ENCODE measurements around the gene HILPDA.
A peak's percentile ranks its signal among the peaks of the same experiment; 100 is the strongest.
"Not testable (repeated sequence)": the region's sequence is repeated elsewhere in the genome, so short reads cannot be mapped to it uniquely, and the experiment has no call there.

HILPDA gene

GRCh38 chr7:128459394-128459878 lies 3.8 kb downstream of the HILPDA start:
- peak; percentile 81 for DNase-seq (ENCODE audit: low read depth)
- peak; percentile 85 for TF ChIP-seq CTCF (IDR thresholded peaks at IDR 0.05; ENCODE audit: low read length, missing control alignments)
- no peak overlapping the region for H3K4me3 ChIP-seq (replicated peaks; ENCODE audit: low read depth, low read length)

- DNase-seq (ENCODE audit: low read depth), result no peak
- no peak for TF ChIP-seq CTCF (IDR thresholded peaks at IDR 0.05; ENCODE audit: low read length, missing control alignments)
- no peak overlapping the region for H3K4me3 ChIP-seq (replicated peaks; ENCODE audit: low read depth, low read length)
Measured at GRCh38 chr7:128462460-128462859, 6.8 kb downstream of the HILPDA start.

- not testable (repeated sequence) for H3K4me3 ChIP-seq (replicated peaks; ENCODE audit: low read depth, low read length); DNase-seq (ENCODE audit: low read depth)
Measured at GRCh38 chr7:128463345-128463744, 7.7 kb downstream of the HILPDA start.

- not testable (repeated sequence) for DNase-seq (ENCODE audit: low read depth); H3K4me3 ChIP-seq (replicated peaks; ENCODE audit: low read depth, low read length)
Measured at GRCh38 chr7:128463933-128464332, 8.3 kb downstream of the HILPDA start.

GRCh38 chr7:128466871-128467270 lies 11.2 kb downstream of the HILPDA start:
- not testable (repeated sequence) for DNase-seq (ENCODE audit: low read depth); H3K4me3 ChIP-seq (replicated peaks; ENCODE audit: low read depth, low read length)

GRCh38 chr7:128476402-128477335 lies 21.0 kb downstream of the HILPDA start, which contains the start of gene METTL2B:
Gene METTL2B (plus strand): TSS chr7:128476748. CDS start chr7:128476766, 18 bp downstream.
- peak; percentile 22 for TF ChIP-seq CTCF (IDR thresholded peaks at IDR 0.05; ENCODE audit: low read length, missing control alignments)
- H3K4me3 ChIP-seq (replicated peaks; ENCODE audit: low read depth, low read length), result peak within 1 kb of the TSS; percentile 78
- peak; percentile 87 for DNase-seq (ENCODE audit: low read depth)

GRCh38 chr7:128477336-128477690 lies 21.6 kb downstream of the HILPDA start:
- not testable (repeated sequence) for DNase-seq (ENCODE audit: low read depth)
- peak overlapping the region; percentile 78 for H3K4me3 ChIP-seq (replicated peaks; ENCODE audit: low read depth, low read length)

- not testable (repeated sequence) for H3K4me3 ChIP-seq (replicated peaks; ENCODE audit: low read depth, low read length); DNase-seq (ENCODE audit: low read depth)
Measured at GRCh38 chr7:128479082-128479481, 23.4 kb downstream of the HILPDA start.

- not testable (repeated sequence) for DNase-seq (ENCODE audit: low read depth); H3K4me3 ChIP-seq (replicated peaks; ENCODE audit: low read depth, low read length)
Measured at GRCh38 chr7:128488134-128488533, 32.5 kb downstream of the HILPDA start.

- no peak overlapping the region for H3K4me3 ChIP-seq (replicated peaks; ENCODE audit: low read depth, low read length)
- TF ChIP-seq CTCF (IDR thresholded peaks at IDR 0.05; ENCODE audit: low read length, missing control alignments), result no peak
- no peak for DNase-seq (ENCODE audit: low read depth)
Measured at GRCh38 chr7:128497405-128497804, 41.7 kb downstream of the HILPDA start.

- not testable (repeated sequence) for DNase-seq (ENCODE audit: low read depth); H3K4me3 ChIP-seq (replicated peaks; ENCODE audit: low read depth, low read length)
Measured at GRCh38 chr7:128505416-128505815, 49.7 kb downstream of the HILPDA start.

- not testable (repeated sequence) for H3K4me3 ChIP-seq (replicated peaks; ENCODE audit: low read depth, low read length); DNase-seq (ENCODE audit: low read depth)
Measured at GRCh38 chr7:128506819-128507218, 51.1 kb downstream of the HILPDA start.

- H3K4me3 ChIP-seq (replicated peaks; ENCODE audit: low read depth, low read length), result not testable (repeated sequence)
Measured at GRCh38 chr7:128507321-128507993, 51.8 kb downstream of the HILPDA start.

More at GRCh38 chr7:128507321-128507993, 51.8 kb downstream of the HILPDA start:
- DNase-seq (ENCODE audit: low read depth), result not testable (repeated sequence)
